TTC549 (cell line): Measurements from ENCODE around the gene TMEM253.

Experiments used
- FAIRE-seq: peaks from 2 replicates; lab custom pipeline; 2012; peaks lifted over from hg19 to GRCh38; lab: Jason Lieb, UNC

The TMEM253 gene

DNA sequence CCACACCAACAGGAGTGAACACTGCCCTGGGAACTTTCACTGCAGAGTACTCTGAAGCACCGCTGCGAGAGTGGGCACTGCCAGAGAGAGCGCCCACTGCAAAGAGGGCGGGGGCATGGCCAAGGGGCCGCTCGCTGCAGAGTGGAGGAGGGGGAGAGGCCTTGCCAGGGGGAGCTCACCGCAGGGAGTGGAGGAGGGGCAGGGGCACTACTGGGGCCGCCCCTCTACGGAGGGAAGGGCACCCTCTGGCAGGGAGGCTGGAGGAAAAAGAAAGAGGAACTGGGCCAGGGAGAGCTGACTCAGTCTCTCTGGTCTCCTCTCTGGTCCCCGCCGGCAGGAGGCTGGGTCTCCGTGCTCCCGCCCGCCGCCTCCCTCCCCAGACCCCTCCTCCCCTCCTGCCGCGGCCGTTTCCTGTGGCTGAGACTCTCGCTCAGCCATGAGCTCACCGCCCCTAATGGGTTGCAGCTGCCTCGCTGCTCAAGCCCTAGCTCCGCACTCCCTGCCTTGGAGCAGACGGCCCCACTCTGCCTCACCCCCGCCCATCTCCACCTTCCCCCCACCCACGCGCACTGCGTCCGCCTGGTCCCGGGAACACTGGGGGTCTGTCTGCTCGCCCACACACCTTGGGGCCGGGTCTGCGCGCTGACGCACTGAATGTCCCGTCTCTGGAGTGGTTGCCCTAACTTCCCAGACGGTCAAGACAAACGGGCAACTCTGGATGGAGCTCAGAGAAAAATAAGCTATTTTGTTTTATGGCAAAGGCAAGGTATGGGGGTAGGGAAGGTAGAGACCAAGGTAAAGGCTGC, 29.4 kb upstream of the TMEM253 start:
- FAIRE-seq = no peak

DNA sequence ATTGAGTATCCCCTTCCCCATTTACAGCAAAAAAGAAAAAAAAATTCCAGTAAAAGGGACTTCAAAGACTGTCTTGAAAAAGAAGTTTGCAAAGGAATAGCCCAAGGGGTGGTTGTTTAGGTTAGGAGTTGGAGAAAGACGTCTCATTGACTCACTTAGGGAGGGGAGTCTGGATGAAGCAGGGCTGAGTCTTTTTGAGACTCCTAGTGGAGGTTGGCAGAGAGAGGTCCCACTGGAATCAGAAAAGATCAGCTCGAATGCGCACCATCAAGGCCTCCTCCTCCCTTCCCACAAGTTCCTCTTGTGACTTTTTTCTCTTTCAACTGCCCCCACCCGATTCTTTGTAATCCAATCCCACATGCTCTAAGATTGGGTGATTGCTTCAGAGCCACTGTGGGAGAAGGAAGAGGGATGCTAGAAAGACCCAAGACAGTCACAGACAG, 28.8 kb upstream of the TMEM253 start:
- FAIRE-seq = no peak

DNA sequence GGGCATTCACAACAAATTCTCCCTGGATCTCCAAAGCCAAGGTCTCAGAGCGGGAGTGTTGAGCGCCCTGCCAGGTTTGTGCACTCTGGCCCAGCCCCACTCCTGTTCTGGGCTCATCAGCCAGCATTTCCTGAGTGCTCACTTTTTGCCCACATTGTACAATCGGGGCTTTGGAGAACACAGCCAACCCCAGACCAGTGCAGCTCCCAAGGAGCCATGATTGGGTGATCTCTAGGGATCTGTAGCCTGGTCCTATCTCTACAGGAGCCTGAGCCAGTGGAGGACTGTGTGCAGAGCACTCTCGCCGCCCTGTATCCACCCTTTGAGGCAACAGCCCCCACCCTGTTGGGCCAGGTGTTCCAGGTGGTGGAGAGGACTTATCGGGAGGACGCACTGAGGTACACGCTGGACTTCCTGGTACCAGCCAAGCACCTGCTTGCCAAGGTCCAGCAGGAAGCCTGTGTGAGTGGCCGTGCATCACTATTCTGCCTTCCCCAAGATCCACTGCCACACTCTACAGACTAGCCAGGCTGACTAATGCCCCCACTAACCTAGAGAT, 28.0 kb upstream of the TMEM253 start:
- FAIRE-seq = no peak

GRCh38 chr14:21073921-21074320, 26.9 kb upstream of the TMEM253 start:
- no peak for FAIRE-seq

DNA sequence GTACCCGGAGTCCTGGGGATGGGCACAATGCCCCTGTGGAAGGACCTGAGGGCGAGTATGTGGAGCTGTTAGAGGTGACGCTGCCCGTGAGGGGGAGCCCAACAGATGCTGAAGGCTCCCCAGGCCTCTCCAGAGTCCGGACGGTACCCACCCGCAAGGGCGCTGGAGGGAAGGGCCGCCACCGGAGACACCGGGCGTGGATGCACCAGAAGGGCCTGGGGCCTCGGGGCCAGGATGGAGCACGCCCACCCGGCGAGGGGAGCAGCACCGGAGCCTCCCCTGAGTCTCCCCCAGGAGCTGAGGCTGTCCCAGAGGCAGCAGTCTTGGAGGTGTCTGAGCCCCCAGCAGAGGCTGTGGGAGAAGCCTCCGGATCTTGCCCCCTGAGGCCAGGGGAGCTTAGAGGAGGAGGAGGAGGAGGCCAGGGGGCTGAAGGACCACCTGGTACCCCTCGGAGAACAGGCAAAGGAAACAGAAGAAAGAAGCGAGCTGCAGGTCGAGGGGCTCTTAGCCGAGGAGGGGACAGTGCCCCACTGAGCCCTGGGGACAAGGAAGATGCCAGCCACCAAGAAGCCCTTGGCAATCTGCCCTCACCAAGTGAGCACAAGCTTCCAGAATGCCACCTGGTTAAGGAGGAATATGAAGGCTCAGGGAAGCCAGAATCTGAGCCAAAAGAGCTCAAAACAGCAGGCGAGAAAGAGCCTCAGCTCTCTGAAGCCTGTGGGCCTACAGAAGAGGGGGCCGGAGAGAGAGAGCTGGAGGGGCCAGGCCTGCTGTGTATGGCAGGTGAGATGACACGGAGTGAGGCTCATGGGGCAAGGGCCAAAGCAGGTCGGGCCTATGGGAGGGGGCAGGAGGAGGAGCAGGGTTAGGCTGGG, 26.2 kb upstream of the TMEM253 start:
- FAIRE-seq = no peak

DNA sequence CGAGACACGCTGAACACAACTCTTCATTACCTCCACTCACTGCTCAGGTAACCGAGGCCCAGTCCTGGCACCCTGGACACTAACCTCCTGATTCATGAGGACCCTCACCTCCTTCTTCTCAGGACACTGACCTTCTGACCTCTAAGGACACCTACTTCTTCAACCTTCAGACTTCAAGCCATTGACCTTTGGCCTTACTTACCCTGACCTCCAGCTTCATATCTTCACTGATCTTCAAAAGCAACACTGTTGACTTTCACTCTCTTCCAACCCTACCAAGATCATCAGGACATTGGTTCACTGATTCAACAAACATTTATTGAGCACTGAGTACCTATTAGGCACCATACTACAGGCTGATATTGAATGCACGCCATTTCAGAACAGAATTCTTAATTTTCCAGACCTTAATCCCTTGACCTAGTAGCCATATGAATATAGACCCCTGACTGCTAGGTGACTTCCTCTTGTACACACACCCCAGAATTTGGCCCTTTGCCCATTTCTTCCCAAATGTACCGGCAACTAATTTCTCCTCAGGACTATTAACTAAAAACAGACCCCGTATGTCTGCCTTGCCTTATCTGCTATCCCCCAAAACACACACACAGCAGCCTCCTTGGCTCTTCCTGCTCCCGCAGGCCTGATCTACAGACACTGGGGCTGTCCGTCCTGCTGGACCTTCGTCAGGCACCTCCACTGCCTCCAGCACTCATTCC, 25.0 kb upstream of the TMEM253 start:
- no peak for FAIRE-seq

- FAIRE-seq = no peak
These were observed 23.2 kb upstream of the TMEM253 start for GRCh38 chr14:21077672-21078071.

DNA sequence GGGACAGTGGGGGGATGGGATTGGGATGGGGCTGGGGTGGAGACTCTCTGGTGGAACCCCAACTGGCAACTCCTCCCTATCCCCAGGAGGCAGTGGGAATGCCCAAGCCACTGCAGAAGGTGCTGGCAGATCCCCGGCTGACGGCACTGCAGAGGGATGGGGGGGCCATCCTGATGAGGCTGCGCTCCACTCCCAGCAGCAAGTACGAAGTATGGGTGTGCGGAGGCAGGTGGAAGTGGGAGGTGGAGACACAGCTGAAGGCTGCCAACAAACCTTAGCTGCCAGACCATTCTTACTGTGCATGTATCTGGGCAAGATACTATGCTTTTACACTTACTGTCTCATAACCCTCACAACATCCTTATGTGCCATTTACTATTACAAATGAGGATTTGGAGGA, 22.6 kb upstream of the TMEM253 start:
- no peak for FAIRE-seq

DNA sequence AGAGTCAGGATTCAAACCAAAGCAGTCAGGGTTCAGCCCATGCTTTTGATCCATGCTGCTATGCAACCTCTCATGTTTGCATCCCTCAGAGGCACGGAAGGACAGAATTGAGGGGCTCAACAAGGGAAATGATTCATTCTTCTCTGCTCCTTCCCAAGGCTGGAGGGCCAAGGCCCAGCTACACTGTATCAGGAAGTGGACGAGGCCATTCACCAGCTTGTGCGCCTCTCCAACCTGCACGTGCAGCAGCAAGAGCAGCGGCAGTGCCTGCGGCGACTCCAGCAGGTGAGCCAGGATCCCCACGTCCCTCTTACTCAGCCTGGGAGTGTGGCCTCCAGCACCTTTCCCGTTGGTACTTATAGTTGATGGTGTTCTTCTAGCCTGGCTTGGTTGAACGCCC, 22.1 kb upstream of the TMEM253 start:
- FAIRE-seq = no peak

DNA sequence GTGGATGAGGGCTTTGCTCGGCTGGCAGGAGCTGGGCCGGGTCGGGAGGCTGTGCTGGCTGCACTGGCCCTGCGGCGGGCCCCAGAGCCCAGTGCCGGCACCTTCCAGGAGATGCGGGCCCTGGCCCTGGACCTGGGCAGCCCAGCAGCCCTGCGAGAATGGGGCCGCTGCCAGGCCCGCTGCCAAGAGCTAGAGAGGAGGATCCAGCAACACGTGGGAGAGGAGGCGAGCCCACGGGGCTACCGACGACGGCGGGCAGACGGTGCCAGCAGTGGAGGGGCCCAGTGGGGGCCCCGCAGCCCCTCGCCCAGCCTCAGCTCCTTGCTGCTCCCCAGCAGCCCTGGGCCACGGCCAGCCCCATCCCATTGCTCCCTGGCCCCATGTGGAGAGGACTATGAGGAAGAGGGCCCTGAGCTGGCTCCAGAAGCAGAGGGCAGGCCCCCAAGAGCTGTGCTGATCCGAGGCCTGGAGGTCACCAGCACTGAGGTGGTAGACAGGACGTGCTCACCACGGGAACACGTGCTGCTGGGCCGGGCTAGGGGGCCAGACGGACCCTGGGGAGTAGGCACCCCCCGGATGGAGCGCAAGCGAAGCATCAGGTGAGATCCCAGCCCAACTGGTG, 19.2 kb upstream of the TMEM253 start:
- no peak for FAIRE-seq

GRCh38 chr14:21083565-21084325, 17.1 kb upstream of the TMEM253 start:
- no peak for FAIRE-seq

- no peak for FAIRE-seq
These were observed 16.5 kb upstream of the TMEM253 start for GRCh38 chr14:21084396-21084795.

GRCh38 chr14:21084998-21085853, 15.6 kb upstream of the TMEM253 start:
- FAIRE-seq = no peak

DNA sequence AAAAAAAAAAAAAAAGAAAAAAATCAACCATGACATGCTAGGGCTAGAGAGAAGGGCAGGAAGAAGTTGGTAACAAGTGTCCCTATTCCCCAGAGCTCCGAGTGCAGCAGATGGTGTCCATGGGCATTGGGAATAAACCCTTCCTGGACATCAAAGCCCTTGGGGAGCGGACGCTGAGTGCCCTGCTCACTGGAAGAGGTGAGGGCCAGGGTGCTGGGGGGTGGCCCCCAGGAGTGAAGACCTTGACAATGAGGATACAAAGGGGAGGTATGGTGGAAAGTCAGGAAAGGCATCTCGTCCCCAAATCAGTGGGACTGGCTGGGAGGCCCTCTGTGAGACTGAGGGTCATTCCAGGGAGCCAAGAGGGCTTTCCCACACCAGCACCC, 14.0 kb upstream of the TMEM253 start:
- FAIRE-seq = no peak

GRCh38 chr14:21087294-21088091, 13.4 kb upstream of the TMEM253 start:
- no peak for FAIRE-seq

DNA sequence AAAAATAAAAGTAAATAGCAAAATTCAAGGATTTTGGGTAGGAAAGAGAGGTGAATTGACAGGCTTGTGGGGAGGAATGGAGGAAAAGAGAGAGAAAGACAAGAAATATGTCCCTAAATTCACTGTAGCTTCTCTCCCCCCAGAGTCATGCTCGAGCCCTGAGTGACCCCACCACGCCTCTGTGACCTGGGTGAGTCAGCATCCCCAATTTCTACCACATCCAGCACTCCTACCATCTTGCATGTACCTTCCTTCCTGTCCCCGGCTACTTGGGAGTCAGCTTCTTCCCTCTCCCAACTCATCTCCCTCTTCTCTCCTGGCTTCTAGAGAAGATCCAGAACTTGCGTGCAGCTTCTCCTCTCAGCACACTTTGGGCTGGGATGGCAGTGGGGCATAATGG, 12.2 kb upstream of the TMEM253 start:
- FAIRE-seq = no peak

GRCh38 chr14:21089271-21089670, 11.6 kb upstream of the TMEM253 start:
- no peak for FAIRE-seq

- FAIRE-seq = no peak
These were observed 11.0 kb upstream of the TMEM253 start for GRCh38 chr14:21089877-21090193.

- no peak for FAIRE-seq
These were observed 10.5 kb upstream of the TMEM253 start for GRCh38 chr14:21090194-21090939.
